GM18873 (cell line): Measurements from ENCODE around the gene WDFY3.
"Not testable (repeated sequence)": the region's sequence is repeated elsewhere in the genome, so short reads cannot be mapped to it uniquely, and the experiment has no call there.

ENCODE experiments used
- ATAC-seq: cut with Tn5 transposase; IDR thresholded peaks from one replicate; pipeline ENCODE4 v1.9.1; 2021; ENCODE audit warnings: mild to moderate bottlenecking, moderate library complexity, moderate number of reproducible peaks; ENCODE audit not compliant: unreplicated experiment, low FRiP score

Gene WDFY3

DNA sequence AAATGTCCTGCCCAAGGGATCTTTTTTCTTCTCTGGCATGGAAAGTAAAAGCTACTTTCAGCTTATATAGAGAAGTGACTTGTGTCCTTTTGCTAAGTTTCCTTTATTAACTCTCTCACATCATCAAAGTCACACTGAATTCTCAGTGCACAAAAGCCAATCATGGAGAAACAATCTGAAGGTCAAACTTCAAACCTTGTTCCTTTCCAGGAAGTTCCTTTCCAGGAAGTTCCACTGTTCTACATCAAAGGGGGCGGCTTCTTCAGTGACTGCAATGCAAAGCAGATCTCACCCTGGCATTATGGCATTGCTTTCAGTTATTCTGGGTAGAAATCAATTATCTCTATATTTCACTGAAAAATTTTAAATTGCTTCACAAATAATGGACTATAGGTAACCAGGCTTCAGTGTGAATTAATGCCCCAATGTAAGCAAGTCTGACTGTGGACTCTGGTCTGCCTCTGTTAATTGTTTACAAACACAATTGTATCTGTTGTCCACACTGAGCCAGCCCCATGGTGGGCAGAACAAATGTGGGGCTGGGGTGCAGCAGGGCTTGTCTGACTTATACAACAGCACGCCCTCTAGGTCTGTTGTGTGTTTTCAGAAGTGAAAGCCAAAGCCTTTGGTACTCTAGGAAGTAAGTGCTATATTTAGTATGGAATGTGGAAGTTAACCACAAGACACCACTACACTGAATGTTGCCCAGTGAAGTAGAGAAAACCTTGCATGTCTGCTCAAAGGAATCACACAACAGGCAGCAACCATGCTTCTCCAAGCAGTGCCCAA, 284.8 kb downstream of the WDFY3 start:
- ATAC-seq = no peak

DNA sequence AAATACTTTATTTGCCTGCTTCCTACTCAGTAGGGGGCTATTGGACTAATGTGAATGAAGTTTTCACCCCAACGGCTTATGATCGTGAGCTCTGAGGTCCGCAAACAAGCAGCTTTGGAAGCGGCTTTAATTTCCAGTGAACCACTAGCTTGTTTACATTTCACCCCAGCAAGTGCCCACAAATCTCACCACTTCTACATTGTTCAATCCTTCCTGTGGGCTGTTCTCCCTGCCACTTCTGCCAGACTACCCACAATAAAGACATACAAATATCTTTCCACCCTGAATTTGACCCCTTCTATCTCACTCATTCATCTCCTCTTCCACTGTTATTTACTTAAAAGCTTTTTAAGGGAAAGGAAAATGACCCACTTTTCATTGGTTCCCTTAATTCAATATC, 285.5 kb downstream of the WDFY3 start:
- ATAC-seq = no peak

DNA sequence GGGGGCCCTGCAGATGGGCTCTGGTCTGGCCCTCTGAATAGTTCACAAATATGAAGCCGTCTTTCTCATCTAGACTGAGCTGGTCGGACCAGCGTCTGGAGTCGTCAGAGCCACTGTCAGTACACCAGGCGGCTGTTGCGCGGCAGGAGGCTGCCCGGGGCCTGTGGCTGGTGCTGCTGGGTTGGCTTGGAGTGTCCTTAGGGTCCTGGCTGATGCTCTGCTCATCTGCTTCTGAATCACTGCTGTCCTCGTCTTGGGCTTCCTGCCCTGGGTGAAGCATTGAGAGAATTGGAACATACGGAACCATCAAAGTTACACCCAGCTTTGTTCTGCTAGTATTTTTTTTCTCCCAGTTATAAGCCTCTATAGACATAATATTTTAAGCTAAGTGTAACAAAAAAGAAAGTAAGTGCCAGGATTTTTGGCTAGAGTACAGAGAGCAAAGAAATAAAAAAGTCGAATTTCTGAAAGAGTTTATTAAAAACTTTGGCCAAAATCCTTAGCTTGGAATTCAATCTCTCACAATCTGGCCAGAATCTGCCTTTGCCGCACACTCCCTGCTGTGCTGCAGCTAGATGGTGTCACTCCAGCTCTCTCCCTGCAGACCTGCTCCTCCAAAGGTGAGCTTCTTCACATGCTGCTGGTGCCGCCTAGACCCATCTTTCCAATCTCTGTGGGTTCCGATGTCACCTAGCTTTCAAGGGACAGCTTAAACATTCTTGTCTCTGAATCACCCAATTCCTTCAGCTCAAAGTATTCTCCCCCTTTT, 287.3 kb downstream of the WDFY3 start:
- ATAC-seq = no peak

DNA sequence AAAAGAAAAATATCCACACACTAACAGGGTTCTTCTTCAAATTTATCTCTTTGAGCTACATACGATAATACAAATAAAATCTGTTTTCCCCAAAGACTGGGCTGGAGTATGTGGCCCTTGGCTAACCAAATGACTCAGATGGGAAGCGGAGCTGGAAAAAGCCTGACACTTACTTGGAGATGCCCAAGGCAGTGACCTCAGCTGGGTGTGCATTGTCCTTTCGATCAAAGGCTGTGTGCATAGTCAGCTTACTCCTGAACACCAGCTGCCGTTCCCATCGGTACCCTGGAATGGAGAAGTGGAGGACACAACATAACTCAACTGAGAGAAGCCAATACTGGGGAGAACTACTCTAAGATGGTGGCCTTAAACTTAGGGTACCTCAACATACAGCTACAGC, 288.5 kb downstream of the WDFY3 start:
- ATAC-seq = no peak

DNA sequence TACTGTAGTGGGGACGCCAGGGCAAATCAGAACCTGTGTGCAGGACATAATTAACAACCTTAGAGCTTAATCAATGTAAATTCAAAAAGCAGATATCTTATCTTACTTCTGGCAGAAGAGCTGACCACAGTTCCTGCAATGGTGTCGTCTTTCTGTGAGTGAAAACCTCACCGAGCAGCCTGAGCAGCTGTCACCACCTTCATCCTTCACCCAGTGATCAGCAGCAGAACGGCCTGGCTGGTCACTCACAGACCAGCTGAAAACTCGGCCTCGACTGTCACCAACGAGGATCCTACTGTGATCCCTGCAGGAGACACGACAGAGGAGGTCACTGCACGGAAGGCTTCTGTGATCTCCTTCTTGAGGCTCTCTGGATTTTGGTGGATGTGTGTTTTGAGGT, 289.4 kb downstream of the WDFY3 start:
- no peak for ATAC-seq

DNA sequence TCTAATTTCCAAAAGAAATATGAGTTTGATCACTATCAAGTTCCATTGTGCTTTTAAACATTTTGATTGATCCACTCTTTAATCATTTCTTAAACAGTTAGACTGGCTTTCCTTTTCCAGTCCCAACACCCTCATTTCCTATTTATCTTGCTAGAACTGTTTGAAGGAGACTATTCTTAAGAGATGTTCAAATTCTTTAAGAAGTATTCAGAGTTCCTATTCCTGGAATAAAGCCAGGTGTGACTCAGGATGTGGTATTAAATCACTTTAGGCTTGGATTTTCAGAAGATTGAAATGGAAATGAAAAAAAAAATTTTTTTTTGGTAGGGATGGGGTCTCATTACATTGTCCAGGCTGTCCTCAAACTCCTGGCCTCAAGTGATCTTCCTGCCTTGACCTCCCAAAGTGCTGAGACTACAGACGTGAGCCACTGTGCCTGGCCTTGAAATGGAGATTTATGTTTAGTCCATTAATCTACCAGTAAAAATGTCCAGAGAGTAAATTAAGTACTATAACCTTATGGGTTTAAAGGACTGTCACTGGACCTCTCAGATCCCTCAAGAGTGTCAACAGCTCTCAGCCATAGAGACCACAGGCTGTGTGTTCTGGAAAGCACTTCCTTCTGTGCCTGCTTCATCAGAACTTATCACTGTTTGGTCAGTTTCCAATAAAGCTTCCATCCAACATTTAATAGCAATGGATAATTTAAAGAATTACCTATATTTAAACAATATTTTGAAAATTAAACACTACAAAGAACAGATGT, 292.8 kb downstream of the WDFY3 start:
- ATAC-seq = no peak

DNA sequence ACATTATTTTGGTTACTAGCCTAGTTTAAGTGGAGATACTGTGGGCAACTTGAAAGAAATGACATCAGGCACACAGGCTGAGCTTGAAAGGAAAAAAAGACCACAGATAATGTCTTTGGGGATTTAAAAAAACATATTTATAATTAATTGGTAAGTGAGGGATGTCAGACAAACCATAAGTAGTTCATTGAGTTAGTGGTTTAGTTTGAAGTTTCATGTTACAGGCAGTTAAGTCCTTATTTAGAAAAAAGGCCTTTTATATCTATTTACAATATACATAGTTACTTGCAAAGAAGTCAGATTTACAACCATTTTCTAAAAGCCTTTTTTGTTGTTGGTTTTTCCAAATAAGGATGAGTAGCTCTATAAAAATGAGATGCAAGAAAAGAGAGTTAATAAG, 294.3 kb downstream of the WDFY3 start:
- ATAC-seq = no peak

DNA sequence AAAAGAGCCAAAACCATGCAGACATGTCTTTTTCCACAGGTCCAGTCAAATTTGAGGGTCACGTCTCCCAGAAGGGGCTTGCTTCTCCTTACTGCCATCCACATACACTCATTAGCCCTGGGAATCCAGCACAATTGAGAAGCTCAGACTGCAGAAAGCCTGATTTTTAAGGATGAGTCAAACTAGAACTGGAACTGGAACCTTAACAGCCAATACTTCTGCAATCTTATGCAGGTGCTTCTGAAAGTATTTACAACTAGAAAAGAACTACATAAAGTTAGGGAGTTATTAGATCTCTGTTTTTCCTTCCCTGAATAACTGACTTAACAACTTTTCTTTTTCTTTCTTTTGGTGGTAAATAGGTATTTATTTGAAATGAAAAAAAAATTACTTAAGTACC, 297.3 kb downstream of the WDFY3 start:
- no peak for ATAC-seq

DNA sequence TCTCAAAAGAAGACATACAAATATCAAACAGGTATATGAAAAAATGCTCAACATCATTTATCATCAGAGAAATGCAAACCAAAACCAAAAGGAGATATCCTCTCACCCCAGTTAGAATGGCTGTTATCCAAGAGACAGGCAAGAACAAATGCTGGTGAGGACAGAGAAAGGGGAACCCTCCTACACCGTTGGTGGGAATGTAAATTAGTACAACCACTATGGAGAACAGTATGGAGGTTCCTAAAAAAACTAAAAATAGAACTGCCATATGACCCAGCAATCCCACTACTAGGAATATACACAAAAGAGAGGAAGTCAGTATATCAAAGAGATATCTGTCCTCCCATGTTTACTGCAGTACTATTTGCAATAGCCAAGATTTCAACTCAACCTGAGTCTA, 300.1 kb downstream of the WDFY3 start:
- no peak for ATAC-seq

DNA sequence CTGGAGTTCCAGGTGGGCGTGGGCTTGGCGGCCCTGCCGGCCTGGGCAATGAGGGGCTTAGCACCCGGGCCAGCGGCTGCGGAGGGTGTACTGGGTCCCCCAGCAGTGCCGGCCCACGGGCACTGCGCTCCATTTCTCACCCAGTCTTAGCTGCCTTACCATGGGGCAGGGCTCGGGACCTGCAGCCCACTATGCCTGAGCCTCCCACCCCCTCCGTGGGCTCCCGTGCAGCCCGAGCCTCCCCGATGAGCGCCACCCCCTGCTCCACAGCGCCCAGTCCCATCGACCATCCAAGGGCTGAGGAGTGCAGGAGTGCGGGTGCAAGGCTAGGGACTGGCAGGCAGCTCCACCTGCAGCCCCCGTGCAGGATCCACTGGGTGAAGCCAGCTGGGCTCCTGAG, 301.7 kb downstream of the WDFY3 start:
- not testable (repeated sequence) for ATAC-seq

DNA sequence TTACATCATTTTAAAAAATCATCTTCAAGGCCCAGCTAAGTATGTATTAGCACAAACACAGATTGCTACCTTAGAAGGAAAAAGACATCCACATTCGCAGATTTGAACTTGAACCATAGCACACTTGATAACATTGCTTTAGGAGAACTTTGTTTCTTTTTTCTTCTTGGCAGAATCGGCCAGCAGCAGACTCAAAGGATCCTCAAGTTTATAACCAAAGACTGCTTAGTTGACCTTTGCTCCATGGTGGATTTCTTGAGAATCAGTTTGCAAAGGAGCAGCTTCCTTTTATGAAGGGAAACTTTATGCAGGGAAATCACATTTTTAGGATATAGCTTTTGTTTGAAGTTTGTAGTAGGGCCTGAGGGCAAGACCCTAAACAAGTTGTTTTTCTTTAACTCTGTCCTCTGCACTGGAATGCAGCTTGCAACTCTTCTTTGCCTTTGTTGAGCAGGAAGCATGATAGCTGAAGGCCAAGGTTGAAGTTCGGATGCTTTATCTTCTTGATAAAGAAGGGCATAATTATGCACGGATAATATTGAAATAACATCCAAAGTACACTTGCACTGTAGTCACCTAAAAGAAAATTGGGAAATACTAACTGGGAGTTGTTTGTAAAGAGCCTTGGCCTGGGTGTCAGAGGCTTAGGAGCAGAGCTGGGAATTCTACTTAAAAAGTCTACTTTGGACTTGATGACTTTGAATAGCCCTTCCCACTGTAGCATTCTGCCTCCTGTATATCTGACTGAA, 305.1 kb downstream of the WDFY3 start:
- no peak for ATAC-seq

DNA sequence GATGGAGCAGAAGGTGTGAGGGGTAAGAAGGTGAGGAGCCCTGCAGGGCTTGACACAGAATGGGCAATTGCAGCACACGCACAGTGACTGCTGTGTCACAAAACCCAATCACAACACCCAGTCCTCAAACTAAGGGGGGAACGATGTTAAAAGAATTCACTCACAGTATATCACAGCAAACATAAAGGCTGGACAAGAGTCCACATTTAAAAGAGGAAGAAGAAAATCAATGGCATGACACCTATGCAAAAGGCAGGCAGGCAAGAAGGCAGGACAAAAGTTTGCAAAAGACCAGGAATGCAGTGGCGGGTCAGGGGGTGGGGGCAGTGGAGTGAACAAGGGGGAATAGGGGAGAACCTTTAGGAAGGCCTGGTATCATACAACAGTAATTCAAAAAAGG, 305.9 kb downstream of the WDFY3 start:
- ATAC-seq = no peak

DNA sequence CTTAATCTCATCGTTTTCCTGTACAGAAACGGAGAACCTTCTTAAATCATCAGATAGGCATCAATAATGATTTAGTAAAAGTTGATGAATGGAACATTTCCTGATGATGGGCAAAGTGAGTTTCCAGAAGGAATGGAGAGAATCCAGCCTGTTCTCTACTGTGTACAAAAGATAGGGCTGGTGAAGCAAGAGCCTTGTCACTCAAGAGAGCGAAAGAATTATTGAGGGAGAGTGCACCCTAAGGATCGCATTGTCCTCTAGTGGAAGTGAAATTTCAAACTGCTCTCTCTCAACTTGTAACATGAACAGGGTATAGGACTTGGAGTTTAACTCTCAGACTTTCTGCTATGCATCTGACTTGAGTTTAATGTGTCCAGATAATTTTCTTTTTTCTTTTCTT, 314.0 kb downstream of the WDFY3 start:
- no peak for ATAC-seq

DNA sequence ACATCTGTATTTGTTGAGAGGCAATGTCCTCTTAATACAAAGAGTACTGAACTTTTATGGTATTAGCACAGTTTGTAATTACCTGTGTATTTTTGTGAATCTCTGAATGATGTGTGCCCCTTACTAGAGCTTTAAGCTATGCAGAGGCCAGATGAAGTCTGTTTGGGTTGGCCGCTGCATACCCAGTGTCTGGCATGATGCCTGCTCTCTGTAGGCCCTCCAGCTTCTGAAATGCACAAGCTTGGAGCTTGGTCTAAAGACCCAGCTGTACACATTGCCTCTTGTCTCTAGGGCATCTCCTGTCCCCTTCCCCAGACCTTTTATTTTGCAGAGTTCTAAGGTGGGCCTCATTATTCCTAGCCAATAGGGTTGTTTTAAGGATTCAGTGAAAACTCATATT, 315.0 kb downstream of the WDFY3 start:
- ATAC-seq = no peak

DNA sequence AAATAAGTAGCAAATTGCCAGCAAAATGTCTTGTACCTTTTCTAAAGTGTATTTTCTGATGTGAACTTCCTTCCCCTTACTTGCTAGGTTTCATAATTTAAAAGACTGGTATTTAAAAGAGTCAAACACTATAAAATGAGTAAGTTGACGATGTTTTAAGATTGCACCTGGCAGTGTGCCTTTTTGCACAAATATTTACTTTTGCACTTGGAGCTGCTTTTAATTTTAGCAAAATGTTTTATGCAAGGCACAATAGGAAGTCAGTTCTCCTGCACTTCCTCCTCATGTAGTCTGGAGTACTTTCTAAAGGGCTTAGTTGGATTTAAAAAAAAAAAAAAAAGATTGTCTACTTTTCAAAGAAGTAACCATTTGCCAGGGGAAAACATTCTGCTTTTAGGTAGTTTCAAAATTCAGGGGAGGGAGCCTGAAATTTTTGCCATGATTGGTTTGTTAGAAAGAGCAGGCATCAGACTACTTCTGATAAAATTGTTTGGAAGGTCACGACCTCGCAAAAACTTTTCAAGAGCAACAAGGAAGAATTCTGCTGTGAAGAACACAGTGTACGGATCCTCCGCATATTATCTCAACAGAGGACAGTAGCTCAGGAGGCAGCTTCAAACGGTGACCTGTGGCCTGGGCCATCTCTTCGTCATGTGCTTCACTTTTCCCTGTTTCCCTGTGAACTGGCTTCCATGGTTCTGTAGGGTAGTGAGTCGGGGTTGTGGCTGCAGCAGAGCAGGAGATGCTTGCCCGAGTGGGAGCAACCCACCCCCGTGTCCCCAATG, 317.4 kb downstream of the WDFY3 start:
- no peak for ATAC-seq

DNA sequence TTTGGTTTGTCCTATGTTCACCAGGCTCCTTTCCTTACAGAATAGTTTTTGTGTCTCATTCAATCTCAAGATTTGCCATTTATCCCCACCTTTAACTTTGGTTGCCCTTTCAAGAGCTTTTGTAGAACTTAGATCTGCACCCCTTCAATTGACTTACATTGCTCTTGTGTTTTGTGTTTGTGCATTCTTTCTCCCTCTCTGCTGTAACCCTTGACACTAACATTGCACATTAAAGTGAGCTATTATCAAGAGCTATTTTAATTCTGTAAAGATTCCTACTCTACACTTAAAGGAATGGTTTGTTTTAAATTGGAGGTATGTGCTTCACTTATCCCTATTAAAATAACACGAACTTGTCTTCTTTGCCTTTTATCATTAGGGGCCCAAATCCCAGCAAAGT, 318.3 kb downstream of the WDFY3 start:
- no peak for ATAC-seq

DNA sequence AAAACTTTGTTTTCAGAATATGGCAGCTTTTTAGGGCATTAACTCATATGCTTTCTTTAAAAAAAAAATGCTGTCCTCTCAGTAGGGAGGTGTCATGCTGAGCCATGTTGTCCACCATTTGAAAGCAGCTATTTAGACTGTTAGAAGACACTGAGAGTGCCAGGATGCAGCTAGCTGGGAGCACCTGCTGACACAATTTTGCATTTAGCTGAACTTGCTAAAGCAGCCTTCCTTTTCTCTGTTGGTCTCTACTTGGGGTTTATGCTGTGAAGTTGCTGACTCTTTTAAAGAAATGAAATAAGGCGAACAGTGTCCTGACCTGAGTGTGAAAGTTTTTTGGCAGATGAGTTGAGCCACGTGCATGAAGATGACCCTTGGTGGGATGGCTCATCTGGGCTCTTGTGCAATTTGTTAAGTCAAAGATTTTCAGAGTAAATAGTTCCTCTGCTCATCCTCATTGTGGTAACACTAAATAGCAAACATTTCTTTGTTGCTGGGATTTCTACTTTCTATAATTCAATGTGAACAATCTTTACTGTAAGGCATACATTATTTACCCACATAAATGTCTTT, 319.1 kb downstream of the WDFY3 start:
- ATAC-seq = no peak

DNA sequence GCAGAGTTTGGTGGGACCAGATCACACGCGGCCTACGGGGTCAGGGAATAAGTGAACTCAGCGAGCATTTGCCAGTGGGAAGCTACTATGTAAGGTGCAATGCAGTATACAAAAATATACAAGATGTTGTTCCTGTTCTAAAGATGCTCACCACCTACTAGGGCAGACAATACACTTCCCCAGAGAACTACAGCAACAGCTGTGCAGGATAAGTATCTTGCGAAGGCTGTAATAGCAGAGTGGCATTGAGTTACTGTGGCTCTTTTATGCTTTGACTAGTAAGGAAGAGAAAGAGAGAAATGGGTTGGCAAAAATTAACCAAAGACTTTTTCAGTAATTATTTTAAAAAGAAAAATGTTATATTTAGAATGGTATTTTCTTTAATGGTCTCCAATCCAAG, 322.4 kb downstream of the WDFY3 start:
- no peak for ATAC-seq

DNA sequence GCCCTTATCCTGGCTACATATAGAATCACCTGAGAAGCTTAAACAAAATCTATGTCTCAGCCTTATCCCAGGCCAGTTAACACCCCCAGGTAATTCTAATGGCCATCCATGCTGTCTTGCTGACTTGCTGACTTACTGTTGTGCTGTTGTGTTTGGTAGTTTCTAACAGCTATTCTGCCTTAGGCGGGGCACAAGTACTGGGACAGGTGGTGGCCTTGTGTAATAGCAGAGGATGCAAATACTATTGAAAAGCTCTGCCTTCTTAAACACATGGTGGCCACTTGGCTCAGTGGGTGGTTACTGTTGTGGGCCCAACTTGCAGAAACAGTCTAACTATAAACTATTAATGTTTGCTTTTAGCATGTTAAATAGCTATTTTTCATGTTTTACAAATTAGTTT, 327.3 kb downstream of the WDFY3 start:
- ATAC-seq = no peak

DNA sequence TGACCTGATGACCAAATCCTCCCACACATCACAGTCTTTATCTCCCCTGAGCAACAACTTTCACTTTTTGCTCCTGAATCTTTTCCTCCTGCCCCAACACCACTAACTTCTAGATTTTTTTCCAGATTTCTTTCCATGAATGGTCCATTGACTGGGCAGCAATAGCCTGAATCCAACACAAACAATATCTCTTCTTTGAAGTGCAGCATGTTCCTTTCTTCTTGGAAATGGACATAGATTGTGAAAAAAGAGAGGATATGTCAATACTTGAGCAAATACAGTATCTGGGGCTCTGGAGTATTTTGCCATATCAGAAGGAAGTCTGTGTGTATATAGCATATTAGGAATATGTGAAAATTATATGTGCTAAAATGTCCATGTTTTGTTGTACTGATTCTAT, 328.4 kb downstream of the WDFY3 start:
- no peak for ATAC-seq
